ENCODE results near the gene GABPB2.

Gene GABPB2

GRCh38 chr1:151157067-151157531 lies 86.5 kb downstream of the GABPB2 start:
- H3K27ac ChIP-seq (ENCODE audit: low read depth, low read length, poor library complexity, severe bottlenecking), result peak overlapping the region; percentile 55
- H3K79me2 ChIP-seq (ENCODE audit: insufficient read depth, low read length), result no peaks in the 10 kb centered on the region
- no peaks in the 10 kb centered on the region for H4K20me1 ChIP-seq (ENCODE audit: insufficient read depth, low read length)
- TF ChIP-seq CTCF (IDR thresholded peaks at IDR 0.05; ENCODE audit: low read length) (no peak), EZH2 (IDR thresholded peaks at IDR 0.05; ENCODE audit: borderline replicate concordance, low read length) (no peak)
- H3F3A ChIP-seq (ENCODE audit: insufficient read depth, low read length), result no peaks in the 10 kb centered on the region
- H3K4me2 ChIP-seq (ENCODE audit: low read length), result peak overlapping the region; percentile 85
- peak overlapping the region; percentile 69 for H3K9ac ChIP-seq (ENCODE audit: low read length)
- H2AFZ ChIP-seq (ENCODE audit: low read length), result no peak overlapping the region
- no peaks in the 10 kb centered on the region for H3K9me3 ChIP-seq (ENCODE audit: low read length)
- peak overlapping the region; percentile 64 for H3K4me3 ChIP-seq (ENCODE audit: low read depth, low read length, poor library complexity, severe bottlenecking)
- H3K4me1 ChIP-seq (ENCODE audit: insufficient read depth, low read length, severe bottlenecking), result peaks cover 18% of the 10 kb centered on the region
- no peaks in the 10 kb centered on the region for H3K9me2 ChIP-seq (ENCODE audit: low read depth, low read length)
- H3K27me3 ChIP-seq (ENCODE audit: insufficient read depth, low read length), result no peaks in the 10 kb centered on the region
- H3K36me3 ChIP-seq (ENCODE audit: insufficient read depth, low read length), result peaks cover 19% of the 10 kb centered on the region; the same call in 1 of the 2 replicates

GRCh38 chr1:151158326-151158725 lies 87.8 kb downstream of the GABPB2 start:
- Histone ChIP-seq H3F3A (ENCODE audit: insufficient read depth, low read length) (no peaks in the 10 kb centered on the region), H2AFZ (ENCODE audit: low read length) (no peak overlapping the region), H4K20me1 (ENCODE audit: insufficient read depth, low read length) (no peaks in the 10 kb centered on the region), H3K9me3 (ENCODE audit: low read length) (no peaks in the 10 kb centered on the region), H3K79me2 (ENCODE audit: insufficient read depth, low read length) (no peaks in the 10 kb centered on the region), H3K4me2 (ENCODE audit: low read length) (no peak overlapping the region), H3K27me3 (ENCODE audit: insufficient read depth, low read length) (no peaks in the 10 kb centered on the region), H3K9me2 (ENCODE audit: low read depth, low read length) (no peaks in the 10 kb centered on the region), H3K36me3 (ENCODE audit: insufficient read depth, low read length) (peaks cover 19% of the 10 kb centered on the region; the same call in 1 of the 2 replicates), H3K27ac (ENCODE audit: low read depth, low read length, poor library complexity, severe bottlenecking) (no peak overlapping the region), H3K9ac (ENCODE audit: low read length) (no peak overlapping the region), H3K4me1 (ENCODE audit: insufficient read depth, low read length, severe bottlenecking) (peaks cover 18% of the 10 kb centered on the region), H3K4me3 (ENCODE audit: low read depth, low read length, poor library complexity, severe bottlenecking) (no peak overlapping the region)
- no peak for TF ChIP-seq EZH2 (IDR thresholded peaks at IDR 0.05; ENCODE audit: borderline replicate concordance, low read length)
- TF ChIP-seq CTCF (IDR thresholded peaks at IDR 0.05; ENCODE audit: low read length), result no peak

- H3F3A ChIP-seq (ENCODE audit: insufficient read depth, low read length), result no peaks in the 10 kb centered on the region
- no peak overlapping the region for H2AFZ ChIP-seq (ENCODE audit: low read length)
- no peaks in the 10 kb centered on the region for H4K20me1 ChIP-seq (ENCODE audit: insufficient read depth, low read length)
- H3K9ac ChIP-seq (ENCODE audit: low read length), result no peak overlapping the region
- no peaks in the 10 kb centered on the region for H3K27me3 ChIP-seq (ENCODE audit: insufficient read depth, low read length)
- no peak for TF ChIP-seq EZH2 (IDR thresholded peaks at IDR 0.05; ENCODE audit: borderline replicate concordance, low read length)
- no peak for TF ChIP-seq CTCF (IDR thresholded peaks at IDR 0.05; ENCODE audit: low read length)
- no peak overlapping the region for H3K4me3 ChIP-seq (ENCODE audit: low read depth, low read length, poor library complexity, severe bottlenecking)
- H3K27ac ChIP-seq (ENCODE audit: low read depth, low read length, poor library complexity, severe bottlenecking), result no peak overlapping the region
- no peaks in the 10 kb centered on the region for H3K9me3 ChIP-seq (ENCODE audit: low read length)
- no peaks in the 10 kb centered on the region for H3K9me2 ChIP-seq (ENCODE audit: low read depth, low read length)
- no peak overlapping the region for H3K4me2 ChIP-seq (ENCODE audit: low read length)
- H3K36me3 ChIP-seq (ENCODE audit: insufficient read depth, low read length), result peaks cover 19% of the 10 kb centered on the region; the same call in 1 of the 2 replicates
- no peaks in the 10 kb centered on the region for H3K79me2 ChIP-seq (ENCODE audit: insufficient read depth, low read length)
- peaks cover 18% of the 10 kb centered on the region for H3K4me1 ChIP-seq (ENCODE audit: insufficient read depth, low read length, severe bottlenecking)
These were observed 88.2 kb downstream of the GABPB2 start for GRCh38 chr1:151158751-151159251.
